ENCODE results near the gene ZBTB6.
"Not testable (repeated sequence)": the region's sequence is repeated elsewhere in the genome, so short reads cannot be mapped to it uniquely, and the experiment has no call there.

Gene ZBTB6

GRCh38 chr9:122923947-122924346 lies 10.8 kb upstream of the ZBTB6 start:
- no peak for DNase-seq

- no peak for DNase-seq
Observed at GRCh38 chr9:122922713-122923112, 9.6 kb upstream of the ZBTB6 start.

GRCh38 chr9:122918310-122918709 lies 5.2 kb upstream of the ZBTB6 start:
- no peak for DNase-seq

GRCh38 chr9:122912671-122912963 lies 506 bp downstream of the ZBTB6 start:
- no peak for DNase-seq

GRCh38 chr9:122906122-122906521 lies 7.0 kb downstream of the ZBTB6 start:
- DNase-seq, result not testable (repeated sequence)

- peak; percentile 99 for DNase-seq
Observed at GRCh38 chr9:122904823-122905710, 8.1 kb downstream of the ZBTB6 start, which contains the start of gene RC3H2. Gene RC3H2, minus strand, starts transcription at chr9:122905359. Its CDS starts 7,850 bp downstream, at chr9:122897509.

GRCh38 chr9:122904466-122904822 lies 8.7 kb downstream of the ZBTB6 start:
- DNase-seq, result no peak

GRCh38 chr9:122900791-122901190 lies 12.3 kb downstream of the ZBTB6 start:
- no peak for DNase-seq

- DNase-seq, result no peak
Observed at GRCh38 chr9:122897969-122898368, 15.2 kb downstream of the ZBTB6 start.

- DNase-seq, result no peak
Observed at GRCh38 chr9:122888480-122888879, 24.6 kb downstream of the ZBTB6 start.

- DNase-seq, result no peak
Observed at GRCh38 chr9:122883125-122883524, 30.0 kb downstream of the ZBTB6 start.

GRCh38 chr9:122879443-122879842 lies 33.7 kb downstream of the ZBTB6 start:
- DNase-seq, result no peak

GRCh38 chr9:122875523-122875922 lies 37.6 kb downstream of the ZBTB6 start:
- DNase-seq, result no peak

- not testable (repeated sequence) for DNase-seq
Observed at GRCh38 chr9:122867276-122867675, 45.8 kb downstream of the ZBTB6 start.

- no peak for DNase-seq
Observed at GRCh38 chr9:122866079-122866478, 47.0 kb downstream of the ZBTB6 start.

GRCh38 chr9:122865300-122865699 lies 47.8 kb downstream of the ZBTB6 start:
- no peak for DNase-seq

GRCh38 chr9:122863407-122863806 lies 49.7 kb downstream of the ZBTB6 start:
- DNase-seq, result no peak

- no peak for DNase-seq
Observed at GRCh38 chr9:122860319-122861142, 52.6 kb downstream of the ZBTB6 start.
